Glutamatergic neuron (in vitro differentiated cells): ENCODE measurements around the gene CCNH. TPM values are rescaled to one million over a fixed set of nuclear protein-coding genes. Genes with fewer than 3 reads are reported as not detected.
A peak's percentile ranks its signal among the peaks of the same experiment; 100 is the strongest.

Experiments
- DNase-seq: peaks from one replicate; pipeline ENCODE4 v3.0.0; 2022
- H3K27ac Mint-ChIP-seq: one replicate; pipeline ENCODE4 v1.8.0; 2020; ENCODE audit warnings: mild to moderate bottlenecking, mixed read lengths, inconsistent platforms; ENCODE audit not compliant: unreplicated experiment
- H3K27me3 Mint-ChIP-seq: one replicate; pipeline ENCODE4 v1.8.0; 2020; ENCODE audit warnings: mild to moderate bottlenecking, moderate library complexity, mixed read lengths, inconsistent platforms; ENCODE audit not compliant: unreplicated experiment
- H3K36me3 Mint-ChIP-seq: one replicate; pipeline ENCODE4 v1.8.0; 2020; ENCODE audit warnings: mild to moderate bottlenecking, mixed read lengths, inconsistent platforms; ENCODE audit not compliant: unreplicated experiment
- H3K4me1 Mint-ChIP-seq: one replicate; pipeline ENCODE4 v1.8.0; 2020; ENCODE audit warnings: mild to moderate bottlenecking, low read depth, mixed read lengths, inconsistent platforms; ENCODE audit not compliant: unreplicated experiment
- H3K4me3 Mint-ChIP-seq: one replicate; pipeline ENCODE4 v1.8.0; 2020; ENCODE audit warnings: mild to moderate bottlenecking, mixed read lengths, inconsistent platforms; ENCODE audit not compliant: unreplicated experiment
- H3K9me3 Mint-ChIP-seq: one replicate; pipeline ENCODE4 v1.8.0; 2020; ENCODE audit warnings: mild to moderate bottlenecking, moderate library complexity, mixed read lengths, inconsistent platforms; ENCODE audit not compliant: unreplicated experiment
- total RNA-seq: library from RNA; stranded (reverse); fragmentation: NEBNext Ultra II Directional; extraction: Animal tissue kit (Norgen Biotek cat#: 25700); gene quantifications from one replicate; pipeline ENCODE4 v1.2.1, GENCODE V29; 2021; ENCODE audit not compliant: unreplicated experiment
- TF ChIP-seq, protein P1 (sequence below): fragments of 200-600 bp; sonication (generic); IDR thresholded peaks from one replicate; pipeline ENCODE4 v1.5.0; 2021; ENCODE audit not compliant: partially characterized antibody, unreplicated experiment

Gene CCNH
- total RNA-seq, 1 donor from 2014 or later = 40.1 TPM

DNA sequence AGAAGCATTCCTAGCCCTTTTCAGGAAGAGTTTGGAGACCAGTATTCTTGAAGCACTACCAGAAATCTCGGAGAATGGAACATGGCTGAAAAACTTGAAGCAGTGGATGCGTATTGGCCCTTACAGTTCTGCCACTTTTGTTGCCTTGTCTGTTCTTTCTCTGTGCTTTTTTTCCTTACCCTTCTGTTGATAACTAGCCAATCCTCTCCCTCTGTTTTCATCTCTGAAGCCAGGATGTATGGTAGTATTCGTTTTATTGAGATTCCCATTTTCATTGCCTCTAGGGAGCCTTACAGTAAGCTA lies 564 bp upstream of the CCNH start:
- Mint-ChIP-seq H3K36me3 (no peaks in the 10 kb centered on the region), H3K27ac (peak overlapping the region; percentile 69), H3K4me1 (peaks cover 7% of the 10 kb centered on the region), H3K9me3 (peaks cover 10% of the 10 kb centered on the region), H3K27me3 (peaks cover 4% of the 10 kb centered on the region), H3K4me3 (peak overlapping the region; percentile 98)
- TF ChIP-seq, protein P1, sequence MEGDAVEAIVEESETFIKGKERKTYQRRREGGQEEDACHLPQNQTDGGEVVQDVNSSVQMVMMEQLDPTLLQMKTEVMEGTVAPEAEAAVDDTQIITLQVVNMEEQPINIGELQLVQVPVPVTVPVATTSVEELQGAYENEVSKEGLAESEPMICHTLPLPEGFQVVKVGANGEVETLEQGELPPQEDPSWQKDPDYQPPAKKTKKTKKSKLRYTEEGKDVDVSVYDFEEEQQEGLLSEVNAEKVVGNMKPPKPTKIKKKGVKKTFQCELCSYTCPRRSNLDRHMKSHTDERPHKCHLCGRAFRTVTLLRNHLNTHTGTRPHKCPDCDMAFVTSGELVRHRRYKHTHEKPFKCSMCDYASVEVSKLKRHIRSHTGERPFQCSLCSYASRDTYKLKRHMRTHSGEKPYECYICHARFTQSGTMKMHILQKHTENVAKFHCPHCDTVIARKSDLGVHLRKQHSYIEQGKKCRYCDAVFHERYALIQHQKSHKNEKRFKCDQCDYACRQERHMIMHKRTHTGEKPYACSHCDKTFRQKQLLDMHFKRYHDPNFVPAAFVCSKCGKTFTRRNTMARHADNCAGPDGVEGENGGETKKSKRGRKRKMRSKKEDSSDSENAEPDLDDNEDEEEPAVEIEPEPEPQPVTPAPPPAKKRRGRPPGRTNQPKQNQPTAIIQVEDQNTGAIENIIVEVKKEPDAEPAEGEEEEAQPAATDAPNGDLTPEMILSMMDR = no peak
- DNase-seq = no peak

- Mint-ChIP-seq H3K4me1 (peaks cover 7% of the 10 kb centered on the region), H3K27me3 (peaks cover 4% of the 10 kb centered on the region), H3K4me3 (peak overlapping the region; percentile 98), H3K36me3 (no peaks in the 10 kb centered on the region), H3K27ac (peak overlapping the region; percentile 69), H3K9me3 (peaks cover 10% of the 10 kb centered on the region)
- TF ChIP-seq, protein P1 = no peak
- DNase-seq = no peak
These were observed 629 bp downstream of the CCNH start for GRCh38 chr5:87411973-87412629.

DNA sequence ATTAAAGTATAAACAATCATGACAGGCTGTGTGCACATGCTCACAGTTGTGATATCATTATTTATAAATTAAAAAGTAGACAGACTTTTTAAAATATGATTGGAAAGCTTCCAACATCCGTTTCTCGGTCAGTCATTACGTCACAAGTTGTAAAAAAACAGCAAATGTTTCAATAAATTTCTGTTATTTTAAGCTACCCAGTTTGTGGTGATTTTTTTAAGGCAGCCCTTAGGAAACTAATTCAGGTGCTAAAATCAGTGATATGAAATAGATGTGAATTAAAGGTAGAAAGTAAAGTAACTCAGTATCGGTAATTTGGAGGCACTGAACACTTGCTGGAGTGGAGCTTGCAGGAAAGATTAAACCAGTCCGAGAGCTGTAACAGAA lies 1.2 kb downstream of the CCNH start:
- Mint-ChIP-seq H3K9me3 (peaks cover 10% of the 10 kb centered on the region), H3K4me3 (peak overlapping the region; percentile 98), H3K36me3 (no peaks in the 10 kb centered on the region), H3K27ac (peak overlapping the region; percentile 69), H3K4me1 (peaks cover 7% of the 10 kb centered on the region), H3K27me3 (peaks cover 4% of the 10 kb centered on the region)
- TF ChIP-seq, protein P1 = no peak
- DNase-seq = no peak

- DNase-seq = no peak
- H3K27me3 Mint-ChIP-seq = peaks cover 4% of the 10 kb centered on the region
- H3K4me1 Mint-ChIP-seq = peaks cover 7% of the 10 kb centered on the region
- H3K9me3 Mint-ChIP-seq = peaks cover 10% of the 10 kb centered on the region
- no peak overlapping the region for H3K27ac Mint-ChIP-seq
- TF ChIP-seq, protein P1 = no peak
- peak overlapping the region; percentile 75 for H3K4me3 Mint-ChIP-seq
- no peaks in the 10 kb centered on the region for H3K36me3 Mint-ChIP-seq
These were observed 1.8 kb downstream of the CCNH start for GRCh38 chr5:87410931-87411330.

DNA sequence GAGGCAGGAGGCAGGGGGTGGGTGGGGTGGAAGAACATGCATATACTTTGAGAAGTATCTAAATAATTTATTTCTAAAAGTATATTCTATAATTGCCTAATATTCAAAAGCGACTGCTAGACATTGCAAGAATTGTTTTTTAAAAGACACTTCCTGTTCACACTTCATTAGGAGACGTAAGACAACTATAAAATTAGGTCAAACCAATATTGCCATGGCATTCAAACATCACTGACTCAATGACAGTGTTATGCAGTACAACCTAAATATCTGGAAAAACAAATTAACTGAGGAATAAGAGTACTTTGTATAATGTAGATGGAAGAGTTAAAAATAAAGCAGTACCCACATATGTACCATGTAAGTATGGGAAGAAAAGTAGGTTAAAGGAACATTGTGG lies 4.5 kb downstream of the CCNH start:
- Mint-ChIP-seq H3K9me3 (peaks cover 7% of the 10 kb centered on the region), H3K4me3 (no peak overlapping the region), H3K27ac (no peak overlapping the region), H3K36me3 (no peaks in the 10 kb centered on the region), H3K27me3 (peaks cover 3% of the 10 kb centered on the region), H3K4me1 (peaks cover 7% of the 10 kb centered on the region)
- no peak for DNase-seq
- TF ChIP-seq, protein P1 = no peak
